Loucy (cell line): ENCODE measurements around the gene RAD51B.

ENCODE experiments used
- H2AFZ ChIP-seq: fragments of 200-600 bp; sonication (generic); 2 replicates; pipeline ENCODE4 v1.6.0; 2016; ENCODE audit warnings: antibody characterized with exemption, mild to moderate bottlenecking, low read length, moderate library complexity
- H3F3A ChIP-seq: fragments of 200-600 bp; 2 replicates; pipeline ENCODE4 v1.6.0; 2016; ENCODE audit warnings: antibody characterized with exemption, low read depth, mild to moderate bottlenecking
- H3K27me3 ChIP-seq: fragments of 200-600 bp; sonication (generic); 2 replicates; pipeline ENCODE4 v1.6.1; 2014; ENCODE audit warnings: low read length, mild to moderate bottlenecking; ENCODE audit not compliant: insufficient read depth, poor library complexity, severe bottlenecking
- H3K36me3 ChIP-seq: fragments of 200-600 bp; sonication (generic); 2 replicates; pipeline ENCODE4 v1.6.1; 2016; ENCODE audit warnings: low read length; ENCODE audit not compliant: insufficient read depth
- H3K4me1 ChIP-seq: fragments of 200-600 bp; sonication (generic); 2 replicates; pipeline ENCODE4 v1.5.1; 2014; ENCODE audit warnings: low read length, mild to moderate bottlenecking; ENCODE audit not compliant: insufficient read depth, poor library complexity, severe bottlenecking
- H3K4me2 ChIP-seq: fragments of 200-600 bp; sonication (generic); 2 replicates; pipeline ENCODE4 v1.6.0; 2014; ENCODE audit warnings: antibody characterized with exemption, low read length, low read depth, mild to moderate bottlenecking; ENCODE audit not compliant: poor library complexity, severe bottlenecking
- H3K4me3 ChIP-seq: fragments of 200-600 bp; sonication (generic); 2 replicates; pipeline ENCODE4 v1.5.1; 2014; ENCODE audit warnings: low read length, mild to moderate bottlenecking, mixed read lengths; ENCODE audit not compliant: poor library complexity, severe bottlenecking
- H3K79me2 ChIP-seq: fragments of 200-600 bp; sonication (generic); 2 replicates; pipeline ENCODE4 v1.6.1; 2014; ENCODE audit warnings: low read length; ENCODE audit not compliant: insufficient read depth
- H3K9ac ChIP-seq: fragments of 200-600 bp; sonication (generic); 2 replicates; pipeline ENCODE4 v1.6.0; 2014; ENCODE audit warnings: mild to moderate bottlenecking, low read depth, low read length, moderate library complexity; ENCODE audit not compliant: poor library complexity, severe bottlenecking
- H3K9me2 ChIP-seq: fragments of 200-600 bp; sonication (generic); replicated peaks from 2 replicates; pipeline ENCODE4 v1.6.1; 2016; ENCODE audit warnings: low read depth, low read length, mixed read lengths
- H3K9me3 ChIP-seq: fragments of 200-600 bp; sonication (generic); 2 replicates; pipeline ENCODE4 v1.6.1; 2014; ENCODE audit warnings: mild to moderate bottlenecking, antibody characterized with exemption, low read length, low read depth; ENCODE audit not compliant: insufficient read depth
- H4K20me1 ChIP-seq: fragments of 200-600 bp; sonication (generic); 2 replicates; pipeline ENCODE4 v1.6.0; 2014; ENCODE audit warnings: antibody characterized with exemption, low read length, mild to moderate bottlenecking; ENCODE audit not compliant: insufficient read depth, poor library complexity, severe bottlenecking
- EZH2phosphoT487 ChIP-seq: fragments of 200-600 bp; IDR thresholded peaks from 2 replicates; pipeline ENCODE4 v1.6.1; 2018; ENCODE audit warnings: antibody characterized with exemption, mild to moderate bottlenecking, moderate library complexity, borderline replicate concordance
- TF ChIP-seq, protein P1 (sequence below): fragments of 200-600 bp; sonication (generic); conservative IDR thresholded peaks from 2 replicates; pipeline ENCODE4 v1.5.1; 2014; ENCODE audit warnings: mild to moderate bottlenecking, antibody characterized with exemption, low read length

The RAD51B gene

DNA sequence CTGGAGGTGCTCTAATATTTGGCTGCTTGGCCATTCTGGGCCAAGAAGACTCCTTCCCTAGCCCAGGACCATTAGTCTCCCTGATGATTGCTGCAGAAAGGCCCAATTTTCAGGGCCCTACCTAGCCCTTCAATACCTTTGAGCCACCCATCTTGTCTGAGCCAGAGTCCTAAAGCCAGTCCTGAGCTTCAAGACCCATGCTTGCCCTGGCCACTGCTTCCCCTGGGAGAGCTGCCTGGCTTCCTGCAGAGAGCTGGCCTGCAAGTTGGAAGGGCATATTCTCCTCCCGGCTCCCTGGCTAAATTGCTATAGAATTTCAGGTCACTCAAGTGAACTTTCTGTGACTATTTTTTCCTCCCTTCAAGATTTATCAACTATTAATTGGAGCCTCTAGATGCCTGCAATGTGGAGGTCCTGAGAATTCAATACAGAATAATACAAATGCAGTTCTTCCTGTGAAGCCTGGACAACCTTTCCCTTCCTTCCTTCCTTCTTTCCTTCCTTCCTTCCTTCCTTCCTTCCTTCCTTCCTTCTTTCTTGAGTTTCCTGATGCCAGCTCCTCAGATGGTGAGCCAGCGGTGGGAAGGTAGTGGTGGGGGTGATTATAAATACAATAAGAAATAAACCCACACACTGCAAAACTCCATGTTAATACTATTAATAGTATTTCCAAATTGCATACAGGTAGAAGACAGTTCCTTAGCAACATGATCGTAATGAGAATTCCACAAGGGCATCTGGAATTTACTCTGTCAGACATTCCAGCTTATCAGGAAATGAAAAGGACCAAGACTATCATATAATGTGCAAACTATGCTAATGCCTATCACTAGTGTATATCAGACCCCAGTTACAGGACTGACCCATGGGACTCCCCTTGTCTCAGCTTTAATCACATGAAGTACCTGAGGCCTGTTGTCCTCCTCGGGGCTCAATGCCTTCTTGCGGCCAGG lies 865.2 kb downstream of the RAD51B start:
- Histone ChIP-seq H3K9ac (peak overlapping the region; percentile 51), H2AFZ (no peak overlapping the region)

GRCh38 chr14:68685419-68686204 lies 866.0 kb downstream of the RAD51B start:
- H3K36me3 ChIP-seq, result no peaks in the 10 kb centered on the region
- peaks cover 9% of the 10 kb centered on the region for H3F3A ChIP-seq
- H3K79me2 ChIP-seq, result no peaks in the 10 kb centered on the region
- peak overlapping the region; percentile 51 for H3K9ac ChIP-seq
- H4K20me1 ChIP-seq, result no peaks in the 10 kb centered on the region
- no peak overlapping the region for H2AFZ ChIP-seq
- no peaks in the 10 kb centered on the region for H3K9me3 ChIP-seq
- peak overlapping the region; percentile 78 for H3K4me2 ChIP-seq
- peaks cover 64% of the 10 kb centered on the region for H3K4me1 ChIP-seq
- H3K4me3 ChIP-seq, result peak overlapping the region; percentile 57
- TF ChIP-seq, protein P1, sequence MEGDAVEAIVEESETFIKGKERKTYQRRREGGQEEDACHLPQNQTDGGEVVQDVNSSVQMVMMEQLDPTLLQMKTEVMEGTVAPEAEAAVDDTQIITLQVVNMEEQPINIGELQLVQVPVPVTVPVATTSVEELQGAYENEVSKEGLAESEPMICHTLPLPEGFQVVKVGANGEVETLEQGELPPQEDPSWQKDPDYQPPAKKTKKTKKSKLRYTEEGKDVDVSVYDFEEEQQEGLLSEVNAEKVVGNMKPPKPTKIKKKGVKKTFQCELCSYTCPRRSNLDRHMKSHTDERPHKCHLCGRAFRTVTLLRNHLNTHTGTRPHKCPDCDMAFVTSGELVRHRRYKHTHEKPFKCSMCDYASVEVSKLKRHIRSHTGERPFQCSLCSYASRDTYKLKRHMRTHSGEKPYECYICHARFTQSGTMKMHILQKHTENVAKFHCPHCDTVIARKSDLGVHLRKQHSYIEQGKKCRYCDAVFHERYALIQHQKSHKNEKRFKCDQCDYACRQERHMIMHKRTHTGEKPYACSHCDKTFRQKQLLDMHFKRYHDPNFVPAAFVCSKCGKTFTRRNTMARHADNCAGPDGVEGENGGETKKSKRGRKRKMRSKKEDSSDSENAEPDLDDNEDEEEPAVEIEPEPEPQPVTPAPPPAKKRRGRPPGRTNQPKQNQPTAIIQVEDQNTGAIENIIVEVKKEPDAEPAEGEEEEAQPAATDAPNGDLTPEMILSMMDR, result no peak
- TF ChIP-seq EZH2phosphoT487, result no peak
- H3K9me2 ChIP-seq, result no peaks in the 10 kb centered on the region
- no peaks in the 10 kb centered on the region for H3K27me3 ChIP-seq

More for the DNA sequence above, 865.2 kb downstream of the RAD51B start:
- no peaks in the 10 kb centered on the region for H3K79me2 ChIP-seq
- H3K4me3 ChIP-seq, result peak overlapping the region; percentile 57
- H3K4me1 ChIP-seq, result peaks cover 64% of the 10 kb centered on the region
- H4K20me1 ChIP-seq, result no peaks in the 10 kb centered on the region
- peaks cover 9% of the 10 kb centered on the region for H3F3A ChIP-seq
- H3K27me3 ChIP-seq, result no peaks in the 10 kb centered on the region
- H3K4me2 ChIP-seq, result peak overlapping the region; percentile 78
- H3K9me2 ChIP-seq, result no peaks in the 10 kb centered on the region
- H3K9me3 ChIP-seq, result no peaks in the 10 kb centered on the region
- no peak for TF ChIP-seq EZH2phosphoT487
- TF ChIP-seq, protein P1, result no peak
- H3K36me3 ChIP-seq, result no peaks in the 10 kb centered on the region

DNA sequence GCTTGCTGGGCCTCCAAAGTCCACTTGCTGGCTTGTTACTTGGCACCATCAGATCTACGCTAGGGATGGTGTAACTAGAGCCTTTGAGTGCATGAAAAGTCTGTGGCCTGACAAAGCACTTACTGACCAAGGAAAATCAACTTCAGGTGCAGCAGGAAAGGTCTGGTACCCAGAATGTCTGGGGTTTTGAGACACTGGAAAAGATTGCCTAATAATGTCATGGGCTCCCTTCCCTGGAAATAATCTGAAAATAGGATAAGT lies 866.6 kb downstream of the RAD51B start:
- TF ChIP-seq EZH2phosphoT487, result no peak
- TF ChIP-seq, protein P1, result no peak
- peak overlapping the region; percentile 34 for H3K9ac ChIP-seq
- no peaks in the 10 kb centered on the region for H3K9me3 ChIP-seq
- peaks cover 64% of the 10 kb centered on the region for H3K4me1 ChIP-seq
- H3K4me2 ChIP-seq, result peak overlapping the region; percentile 78
- H3K36me3 ChIP-seq, result no peaks in the 10 kb centered on the region
- no peaks in the 10 kb centered on the region for H3K27me3 ChIP-seq
- no peaks in the 10 kb centered on the region for H4K20me1 ChIP-seq
- peak overlapping the region; percentile 57 for H3K4me3 ChIP-seq
- peaks cover 9% of the 10 kb centered on the region for H3F3A ChIP-seq
- H3K9me2 ChIP-seq, result no peaks in the 10 kb centered on the region
- no peak overlapping the region for H2AFZ ChIP-seq
- H3K79me2 ChIP-seq, result no peaks in the 10 kb centered on the region
